D721Med (cell line): ENCODE results near the gene LBP.
A peak's percentile ranks its signal among the peaks of the same experiment; 100 is the strongest.

ENCODE experiments used
- DNase-seq: peaks from one replicate; pipeline ENCODE4 v3.0.0; 2011; ENCODE audit warnings: low spot score; ENCODE audit not compliant: insufficient read length
- FAIRE-seq: peaks from 2 replicates; lab custom pipeline; 2011; peaks lifted over from hg19 to GRCh38; lab: Jason Lieb, UNC
- TF ChIP-seq, protein P1 (sequence below): IDR thresholded peaks from 2 replicates; pipeline ENCODE4 v1.5.1; 2012; ENCODE audit warnings: mild to moderate bottlenecking, control low read depth; ENCODE audit not compliant: insufficient read depth; ENCODE audit errors: missing control alignments

LBP gene

DNA sequence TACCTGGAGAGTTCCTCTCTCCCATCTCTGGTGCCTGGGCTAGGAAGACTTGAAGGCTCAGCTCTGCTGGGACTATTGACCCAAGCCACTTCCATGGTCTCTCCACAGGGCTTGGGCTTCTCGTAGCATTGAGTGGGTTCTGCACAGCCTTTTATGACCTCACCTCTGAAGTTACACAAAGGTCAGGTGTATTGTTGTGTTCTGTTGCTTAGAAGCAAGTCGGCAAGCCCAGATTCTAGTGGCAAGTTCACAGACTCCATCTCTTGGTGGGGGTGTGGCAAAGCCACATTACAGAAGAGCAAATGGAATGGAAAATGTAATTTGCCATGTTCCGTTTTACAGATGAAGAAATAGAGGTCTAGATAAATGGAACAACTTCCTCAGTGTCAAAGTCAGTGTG, 28.9 kb upstream of the LBP start:
- TF ChIP-seq, protein P1, sequence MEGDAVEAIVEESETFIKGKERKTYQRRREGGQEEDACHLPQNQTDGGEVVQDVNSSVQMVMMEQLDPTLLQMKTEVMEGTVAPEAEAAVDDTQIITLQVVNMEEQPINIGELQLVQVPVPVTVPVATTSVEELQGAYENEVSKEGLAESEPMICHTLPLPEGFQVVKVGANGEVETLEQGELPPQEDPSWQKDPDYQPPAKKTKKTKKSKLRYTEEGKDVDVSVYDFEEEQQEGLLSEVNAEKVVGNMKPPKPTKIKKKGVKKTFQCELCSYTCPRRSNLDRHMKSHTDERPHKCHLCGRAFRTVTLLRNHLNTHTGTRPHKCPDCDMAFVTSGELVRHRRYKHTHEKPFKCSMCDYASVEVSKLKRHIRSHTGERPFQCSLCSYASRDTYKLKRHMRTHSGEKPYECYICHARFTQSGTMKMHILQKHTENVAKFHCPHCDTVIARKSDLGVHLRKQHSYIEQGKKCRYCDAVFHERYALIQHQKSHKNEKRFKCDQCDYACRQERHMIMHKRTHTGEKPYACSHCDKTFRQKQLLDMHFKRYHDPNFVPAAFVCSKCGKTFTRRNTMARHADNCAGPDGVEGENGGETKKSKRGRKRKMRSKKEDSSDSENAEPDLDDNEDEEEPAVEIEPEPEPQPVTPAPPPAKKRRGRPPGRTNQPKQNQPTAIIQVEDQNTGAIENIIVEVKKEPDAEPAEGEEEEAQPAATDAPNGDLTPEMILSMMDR = no peak
- no peak for DNase-seq
- FAIRE-seq = no peak

DNA sequence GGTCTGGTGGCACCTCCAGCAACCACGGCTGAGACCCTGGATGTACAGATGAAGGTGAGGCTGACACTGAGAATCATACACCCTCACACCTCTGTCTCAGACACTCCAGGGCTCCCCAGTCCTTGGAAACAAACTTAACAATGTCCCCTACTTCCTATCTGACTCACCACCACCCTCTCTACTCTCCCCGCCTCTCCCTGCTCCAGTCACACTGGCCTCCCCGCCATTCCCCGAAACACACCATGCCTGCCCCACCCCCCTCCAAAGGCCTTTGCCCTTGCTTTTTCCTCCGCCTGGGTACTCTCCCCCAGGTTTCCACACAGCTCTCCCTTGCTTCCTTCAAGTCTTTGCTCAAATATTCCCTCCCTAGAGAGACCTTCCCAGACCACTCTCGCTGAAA, 26.1 kb upstream of the LBP start:
- no peak for FAIRE-seq

DNA sequence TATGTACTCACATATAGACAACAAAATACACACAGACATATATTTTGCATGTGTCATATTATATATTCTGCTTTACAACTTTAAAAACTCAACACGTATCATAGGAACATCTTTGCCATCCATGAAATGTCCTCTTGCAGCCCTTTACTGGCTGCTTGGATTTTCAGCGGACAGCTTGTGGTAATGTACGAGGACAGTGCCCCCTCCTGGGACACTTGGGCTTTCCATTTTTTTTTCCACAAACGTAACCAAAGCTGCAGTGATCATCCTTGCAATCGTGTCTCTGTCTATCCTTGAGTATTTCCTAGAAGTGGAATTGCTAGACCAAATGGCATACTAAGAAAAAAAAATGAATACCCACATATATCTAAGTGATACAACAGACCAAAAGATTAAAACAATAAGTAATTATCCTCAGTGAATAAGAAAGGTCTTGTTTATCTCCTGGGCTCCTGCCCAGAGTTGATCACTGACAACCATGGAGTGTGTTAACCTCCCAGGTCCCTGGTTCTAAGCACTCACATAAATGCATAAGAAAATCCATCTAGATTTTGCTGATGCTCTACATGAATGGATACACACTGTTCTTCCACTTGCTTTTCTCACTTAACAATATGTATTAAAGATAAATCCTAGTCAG, 24.2 kb upstream of the LBP start:
- TF ChIP-seq, protein P1 = peak; percentile 45
- DNase-seq (peak; percentile 51), FAIRE-seq (peak; percentile 70)

More for the DNA sequence above, 26.1 kb upstream of the LBP start:
- TF ChIP-seq, protein P1 = no peak
- DNase-seq = no peak

DNA sequence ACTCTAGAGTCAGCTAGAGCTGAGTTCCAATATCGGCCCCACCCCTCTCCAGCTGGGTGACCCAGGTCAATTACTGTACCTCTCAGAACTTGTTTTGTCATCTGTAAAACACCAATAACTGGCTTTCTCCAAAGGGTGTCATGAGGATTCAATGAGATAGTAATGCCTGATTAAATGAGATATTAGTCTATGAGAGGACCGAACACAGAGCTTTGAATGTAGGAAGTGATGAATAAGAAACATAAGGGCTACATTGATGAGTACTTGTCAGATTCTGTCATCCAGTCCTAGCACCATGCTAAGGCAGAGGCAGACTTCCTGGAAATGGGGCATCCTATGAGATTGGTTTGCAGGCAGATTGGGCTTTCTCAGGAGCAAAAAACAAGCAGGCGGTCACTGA, 22.1 kb upstream of the LBP start:
- TF ChIP-seq, protein P1 = no peak
- FAIRE-seq (no peak), DNase-seq (no peak)

DNA sequence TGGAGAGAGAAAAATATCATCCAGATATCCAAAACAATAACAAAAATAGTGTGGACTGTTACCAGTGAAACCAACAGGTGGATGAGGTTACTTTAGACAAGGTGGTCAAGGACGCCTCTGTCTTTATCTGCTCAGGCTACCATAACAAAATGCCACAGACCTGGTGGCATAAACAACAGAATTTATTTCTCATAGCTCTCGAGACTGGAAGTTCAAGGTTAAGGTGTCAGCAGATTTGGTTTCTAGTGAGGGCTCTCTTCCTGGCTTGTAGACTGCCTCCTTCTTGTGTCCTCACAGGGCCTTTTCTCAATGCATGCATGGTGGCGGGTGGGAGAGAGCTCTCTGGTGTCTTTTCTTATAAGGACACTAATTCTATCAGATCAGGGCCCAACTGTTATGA, 21.1 kb upstream of the LBP start:
- no peak for DNase-seq
- TF ChIP-seq, protein P1 = no peak
- FAIRE-seq = no peak

DNA sequence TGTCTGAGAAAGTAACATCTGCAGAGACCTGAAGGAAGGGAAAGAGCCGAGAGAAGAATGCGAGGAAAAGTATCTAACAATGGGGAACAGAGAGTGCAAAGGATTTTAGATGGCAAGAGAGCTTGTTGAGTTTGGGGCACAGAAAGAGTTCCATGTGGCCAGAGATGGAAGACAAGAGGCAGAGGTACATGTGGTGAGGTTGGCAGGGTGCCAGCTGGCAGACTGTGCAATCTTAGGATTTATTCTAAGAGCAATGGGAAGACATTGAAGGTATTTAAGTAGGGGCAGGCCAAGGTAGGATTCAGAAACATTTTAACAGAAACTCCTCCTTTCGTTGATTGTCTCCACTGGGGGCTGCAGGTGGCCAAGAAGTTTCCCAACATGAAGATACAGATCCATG, 20.4 kb upstream of the LBP start:
- DNase-seq (no peak), FAIRE-seq (no peak)
- TF ChIP-seq, protein P1 = no peak

DNA sequence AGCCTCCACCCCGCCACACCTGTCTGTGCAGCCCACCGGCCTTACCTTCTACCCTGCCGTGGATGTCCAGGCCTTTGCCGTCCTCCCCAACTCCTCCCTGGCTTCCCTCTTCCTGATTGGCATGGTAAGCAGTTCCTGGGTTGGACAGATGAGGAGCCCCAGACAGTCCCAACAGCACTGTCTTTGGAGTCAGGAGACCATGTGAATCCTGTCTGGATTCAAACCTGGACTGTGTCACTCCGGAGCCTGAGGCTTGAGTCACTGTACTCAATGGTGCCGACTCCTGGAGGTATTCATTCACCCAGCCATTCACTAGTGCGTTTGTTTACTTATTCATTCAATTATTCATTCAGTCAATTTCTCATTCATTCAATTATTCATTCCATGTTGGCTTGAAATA, 20.0 kb upstream of the LBP start:
- TF ChIP-seq, protein P1 = no peak
- no peak for DNase-seq
- no peak for FAIRE-seq
